GM18526 (cell line): ENCODE data around the gene PRDM12.

Experiments used
- POLR2A ChIP-seq: IDR thresholded peaks from 3 replicates; pipeline ENCODE4 v1.6.1; 2011; ENCODE audit not compliant: insufficient read length; ENCODE audit errors: extremely low read depth

PRDM12 gene

DNA sequence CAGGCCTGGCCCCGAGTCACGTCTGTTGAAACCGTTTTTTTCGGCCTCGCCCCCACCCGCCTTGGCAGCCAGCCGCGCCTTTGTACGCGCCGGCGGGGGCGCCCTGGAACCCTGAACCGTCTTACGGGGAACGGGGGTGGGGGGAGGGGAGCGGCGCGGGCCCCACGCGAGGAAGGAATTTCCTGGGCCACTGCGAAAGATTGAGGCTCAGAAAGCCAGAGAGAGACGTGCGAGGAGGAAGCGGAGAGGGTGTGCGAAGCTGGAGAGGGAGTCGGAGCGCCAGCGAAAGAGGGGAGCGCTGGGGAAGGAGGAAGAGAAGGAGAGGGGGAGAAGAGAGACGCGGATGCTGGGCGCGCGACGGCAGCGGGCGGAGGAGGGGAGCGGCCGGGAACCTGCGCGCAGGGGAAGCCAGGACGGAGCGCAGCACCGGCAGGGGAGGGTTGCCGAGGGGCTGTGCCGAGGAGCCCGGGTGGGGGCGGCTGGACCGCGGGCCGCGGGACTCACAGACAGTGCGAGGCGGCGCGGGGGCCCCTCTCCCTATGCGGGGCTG lies 4.6 kb upstream of the PRDM12 start:
- TF ChIP-seq POLR2A, result no peak

DNA sequence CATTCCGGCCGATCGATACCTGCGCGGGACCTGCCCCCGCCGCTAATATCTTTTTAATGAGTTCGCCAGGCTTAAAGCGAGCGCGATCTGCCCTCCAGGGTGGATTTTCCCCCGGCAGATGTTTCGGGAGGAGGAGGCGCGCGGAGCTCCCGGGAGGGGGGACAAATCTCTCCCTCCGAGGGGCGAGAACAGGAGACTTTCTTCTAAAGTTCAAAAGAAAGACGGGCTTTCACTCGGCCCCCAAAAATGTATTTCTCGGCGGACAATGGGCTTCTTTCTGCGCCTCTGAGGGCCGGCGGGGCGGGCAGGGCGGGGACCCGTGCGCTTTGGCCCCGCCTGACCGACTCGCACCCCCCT lies 4.1 kb upstream of the PRDM12 start:
- TF ChIP-seq POLR2A, result no peak

DNA sequence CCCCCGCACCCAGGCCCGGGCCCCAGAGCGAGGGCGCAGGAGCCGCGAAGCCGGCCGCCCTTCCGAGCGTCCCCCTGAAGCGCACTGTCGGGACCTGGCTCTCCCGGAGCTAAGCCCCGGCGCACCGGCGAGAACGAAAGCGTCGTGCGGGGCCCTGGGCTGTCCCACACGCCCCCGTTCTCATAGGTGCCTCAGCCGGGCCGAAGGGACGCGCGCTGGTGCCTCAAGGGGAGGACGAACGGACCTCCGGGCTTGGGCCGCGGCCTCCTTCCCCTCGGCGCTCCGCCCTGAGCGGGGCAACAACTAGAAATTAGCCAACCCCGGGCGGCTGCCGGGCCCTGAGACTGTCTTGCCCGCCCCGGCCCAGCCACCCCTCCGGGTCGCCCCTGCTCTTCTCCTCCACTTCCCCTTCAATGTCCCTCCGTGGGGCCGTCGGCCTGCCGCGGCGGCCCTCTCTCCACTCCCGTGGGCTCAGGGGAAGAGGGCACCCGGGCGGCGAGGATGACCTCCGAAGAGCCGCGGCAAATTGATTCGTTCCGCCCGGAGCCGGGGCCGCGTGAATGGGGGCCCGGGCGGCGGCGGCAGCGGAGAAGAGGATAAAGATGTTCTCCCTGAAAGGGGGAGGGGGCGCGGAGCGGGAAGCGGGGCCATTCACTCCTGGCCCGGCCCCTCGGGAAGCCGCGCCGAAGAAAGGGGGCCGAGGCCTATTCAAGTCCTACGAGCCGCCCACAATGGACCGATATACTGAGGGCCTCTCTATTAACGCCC lies 3.5 kb upstream of the PRDM12 start:
- no peak for TF ChIP-seq POLR2A

DNA sequence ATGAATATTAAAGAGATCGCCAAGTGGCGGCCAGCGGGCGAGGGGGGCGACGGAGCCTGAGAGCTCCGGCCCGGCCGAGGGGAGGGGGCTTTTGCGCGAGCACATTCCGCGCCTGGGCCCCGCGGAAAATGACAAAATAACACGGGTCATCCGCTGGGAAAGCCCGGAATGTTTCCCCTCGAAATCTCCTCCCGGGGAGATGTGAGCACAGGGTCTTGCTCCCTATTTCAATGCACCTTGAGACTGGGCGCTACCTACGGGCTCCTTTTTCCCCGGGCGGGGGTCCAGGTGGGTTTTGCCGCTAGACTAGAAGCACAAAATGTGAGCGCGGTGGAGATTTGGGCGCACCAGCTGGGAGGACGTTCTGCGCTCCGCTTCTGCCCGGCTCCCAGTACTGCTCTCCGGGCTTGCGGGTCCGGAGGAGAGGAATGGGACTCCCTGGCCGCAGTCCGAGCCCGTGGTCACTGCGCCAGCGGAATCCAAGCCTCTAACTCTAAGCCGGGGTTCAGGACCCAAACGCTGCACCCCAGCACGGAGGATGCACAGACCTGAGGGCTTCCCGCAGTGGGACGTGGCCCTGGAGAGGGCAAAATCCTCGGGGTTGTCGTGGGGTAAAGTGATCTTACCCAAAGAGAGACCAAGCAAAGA lies 2.8 kb upstream of the PRDM12 start:
- TF ChIP-seq POLR2A, result no peak

DNA sequence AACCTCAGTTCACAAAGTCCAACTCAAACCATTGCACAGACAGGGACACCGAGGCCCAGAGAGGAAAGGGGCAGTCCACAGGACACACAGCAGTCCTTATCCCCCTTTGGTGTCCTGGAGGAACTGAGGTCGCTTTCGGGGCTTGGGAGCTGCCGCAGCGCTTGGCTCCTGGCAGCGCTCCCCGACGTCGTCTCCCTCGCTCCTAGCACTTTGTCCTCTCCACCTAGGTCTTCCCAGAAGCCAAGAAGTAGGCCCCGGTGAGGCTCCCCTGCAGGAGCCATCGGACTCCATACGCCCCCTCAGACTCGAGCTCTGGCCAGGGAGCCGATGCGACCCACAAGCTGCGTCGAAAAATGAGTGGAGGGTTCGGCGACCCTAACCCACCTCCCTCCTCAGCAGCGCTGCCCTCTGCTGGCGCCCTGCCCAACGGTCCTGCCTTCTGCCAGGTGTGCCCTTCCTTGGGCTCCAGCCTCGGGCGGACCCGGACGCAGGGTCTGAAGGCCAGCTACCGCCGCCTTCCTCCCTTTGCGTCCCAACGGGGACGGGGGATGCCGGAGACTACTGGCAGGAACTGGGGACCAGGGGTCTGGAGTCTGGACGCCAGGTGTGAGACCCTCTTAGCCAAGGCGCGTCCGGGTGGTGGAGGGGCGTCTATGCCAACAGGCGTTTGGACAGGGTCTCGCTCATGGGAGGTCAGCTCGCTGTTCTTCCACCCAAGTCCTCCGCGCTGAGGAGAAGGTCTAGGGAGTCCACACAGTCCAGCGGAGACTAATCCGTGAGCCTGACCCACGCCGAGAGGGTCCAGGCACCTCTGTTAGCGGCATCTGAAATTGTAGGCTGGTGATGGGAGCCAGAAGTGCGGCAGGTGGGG lies 2.1 kb upstream of the PRDM12 start:
- TF ChIP-seq POLR2A, result no peak

DNA sequence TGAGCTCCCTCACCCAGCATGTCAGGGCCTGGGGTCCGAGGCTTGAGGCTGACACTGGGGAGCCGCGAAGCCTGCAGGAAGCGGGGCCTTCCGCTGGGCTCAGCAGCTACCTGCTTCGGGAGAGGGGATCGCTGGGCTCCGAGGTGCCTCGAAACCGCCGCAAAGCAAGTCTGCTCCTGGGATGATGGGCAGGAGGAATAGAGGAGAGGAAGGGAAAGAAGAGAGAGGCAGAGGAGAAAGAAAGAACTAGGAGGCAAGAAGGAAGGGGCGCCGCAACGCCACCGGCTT lies 1.5 kb upstream of the PRDM12 start:
- no peak for TF ChIP-seq POLR2A

DNA sequence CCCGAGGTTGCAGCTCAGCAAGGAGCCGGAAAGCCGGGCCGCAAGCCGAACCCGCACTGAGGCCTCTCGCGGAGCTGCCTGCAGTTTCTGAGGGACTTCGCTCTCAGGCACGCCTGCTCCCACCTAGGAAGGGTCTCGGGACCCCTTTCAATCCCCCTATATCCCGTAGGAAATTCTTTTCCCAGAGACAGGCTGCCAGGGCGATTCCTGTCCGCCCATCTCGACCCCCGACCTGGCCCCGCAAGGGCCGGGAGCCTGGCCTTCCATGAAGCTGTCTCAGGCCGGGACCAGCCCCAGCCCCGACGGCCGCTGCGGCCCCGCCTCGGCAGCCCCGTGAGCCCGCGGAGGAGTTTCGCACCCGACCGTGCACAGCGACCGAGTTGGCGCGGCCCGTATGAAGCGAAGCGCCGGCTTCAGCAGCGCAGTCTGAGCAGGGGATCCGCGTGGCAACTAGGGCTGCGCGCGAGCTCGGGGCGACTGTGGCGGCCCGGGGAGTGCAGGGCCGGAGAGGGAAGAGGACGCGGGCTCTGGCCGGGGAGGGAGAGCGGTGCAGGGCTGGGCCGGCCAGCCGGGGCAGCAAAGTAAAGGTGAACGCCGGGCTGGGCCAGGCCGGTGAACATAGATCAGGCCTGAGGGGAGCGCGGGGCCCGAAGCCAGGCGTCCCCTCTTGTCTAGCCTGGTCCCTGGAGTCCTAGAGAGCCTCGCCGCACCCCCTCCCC lies 977 bp upstream of the PRDM12 start:
- no peak for TF ChIP-seq POLR2A

DNA sequence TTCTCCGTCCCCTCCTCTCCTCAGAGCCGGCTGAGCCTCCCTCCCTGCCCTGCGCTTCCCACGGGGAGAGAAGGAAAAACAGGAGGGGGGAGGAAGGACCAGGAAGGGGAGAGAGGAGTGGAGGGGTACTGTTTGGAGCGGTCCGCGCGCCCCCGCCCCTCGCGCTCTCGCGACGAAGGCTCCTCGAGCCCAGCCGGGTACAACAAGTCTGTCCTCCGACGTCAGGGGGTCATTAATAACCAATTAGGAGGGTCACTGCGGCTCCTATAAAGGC lies 480 bp upstream of the PRDM12 start:
- no peak for TF ChIP-seq POLR2A

DNA sequence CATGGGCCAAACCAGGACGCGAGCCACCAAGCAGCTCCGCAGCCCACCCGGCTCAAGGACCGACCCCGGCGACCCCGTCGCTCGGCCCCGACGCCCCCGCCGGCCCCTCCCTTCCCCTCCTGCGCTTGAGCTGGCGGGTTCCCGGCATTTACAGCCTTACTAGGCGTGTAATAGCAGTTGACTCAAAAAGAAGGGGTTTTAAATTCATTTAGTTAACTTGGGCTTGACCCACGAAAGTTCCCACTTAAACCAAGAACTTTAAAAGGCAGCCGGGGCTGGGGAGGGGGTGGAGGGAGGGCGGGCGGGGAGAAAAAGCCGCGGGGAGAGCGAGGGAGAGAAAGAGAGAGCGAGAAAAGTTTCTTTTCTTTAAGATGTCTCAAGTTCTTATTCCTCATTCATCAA lies 636 bp downstream of the PRDM12 start:
- TF ChIP-seq POLR2A, result no peak

DNA sequence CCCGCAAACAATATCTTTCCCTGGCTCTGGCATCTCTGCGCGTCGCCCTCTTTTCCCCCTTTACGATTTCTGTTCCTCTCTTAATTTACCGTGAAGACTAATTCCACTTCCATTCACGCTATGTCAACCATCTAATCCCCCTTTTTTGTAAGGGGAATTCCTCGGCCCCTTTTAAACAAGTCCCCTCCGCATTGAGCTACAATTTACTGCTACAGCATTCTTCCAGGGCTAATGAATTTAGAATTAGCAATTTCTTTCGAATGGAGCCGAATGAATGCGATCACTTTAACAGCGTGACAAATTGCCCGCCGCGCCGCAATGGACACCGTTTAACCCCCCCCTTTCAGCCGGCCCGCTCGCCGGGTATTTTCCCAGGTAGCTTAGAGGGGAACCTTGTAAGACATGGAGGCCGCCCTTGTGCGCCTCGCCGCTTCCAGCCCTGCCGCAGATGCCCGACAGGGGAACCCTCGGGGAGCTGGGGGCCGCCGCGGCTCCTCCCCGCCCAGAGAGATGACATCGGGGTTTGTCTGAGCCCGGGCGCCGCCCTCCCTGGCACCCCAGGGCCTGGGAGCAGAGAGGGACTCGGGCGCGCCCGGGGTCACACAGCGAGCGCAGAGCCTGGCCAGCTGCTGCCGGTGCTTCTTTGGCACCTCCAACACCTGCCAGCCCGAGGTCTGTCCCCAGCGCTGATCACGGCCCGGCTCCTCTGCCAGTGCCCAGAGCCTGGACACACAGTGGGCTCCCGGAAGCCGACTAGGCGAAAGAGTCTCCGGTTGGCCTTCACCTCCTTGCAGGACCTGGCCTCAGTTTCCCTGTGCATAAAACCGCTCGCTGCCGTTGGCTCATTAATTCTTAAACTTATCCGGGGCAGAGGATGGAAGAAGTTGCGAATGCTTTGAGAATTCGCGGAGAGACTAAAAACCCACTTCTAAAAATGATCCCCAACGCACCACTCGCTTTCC lies 1.3 kb downstream of the PRDM12 start:
- no peak for TF ChIP-seq POLR2A

DNA sequence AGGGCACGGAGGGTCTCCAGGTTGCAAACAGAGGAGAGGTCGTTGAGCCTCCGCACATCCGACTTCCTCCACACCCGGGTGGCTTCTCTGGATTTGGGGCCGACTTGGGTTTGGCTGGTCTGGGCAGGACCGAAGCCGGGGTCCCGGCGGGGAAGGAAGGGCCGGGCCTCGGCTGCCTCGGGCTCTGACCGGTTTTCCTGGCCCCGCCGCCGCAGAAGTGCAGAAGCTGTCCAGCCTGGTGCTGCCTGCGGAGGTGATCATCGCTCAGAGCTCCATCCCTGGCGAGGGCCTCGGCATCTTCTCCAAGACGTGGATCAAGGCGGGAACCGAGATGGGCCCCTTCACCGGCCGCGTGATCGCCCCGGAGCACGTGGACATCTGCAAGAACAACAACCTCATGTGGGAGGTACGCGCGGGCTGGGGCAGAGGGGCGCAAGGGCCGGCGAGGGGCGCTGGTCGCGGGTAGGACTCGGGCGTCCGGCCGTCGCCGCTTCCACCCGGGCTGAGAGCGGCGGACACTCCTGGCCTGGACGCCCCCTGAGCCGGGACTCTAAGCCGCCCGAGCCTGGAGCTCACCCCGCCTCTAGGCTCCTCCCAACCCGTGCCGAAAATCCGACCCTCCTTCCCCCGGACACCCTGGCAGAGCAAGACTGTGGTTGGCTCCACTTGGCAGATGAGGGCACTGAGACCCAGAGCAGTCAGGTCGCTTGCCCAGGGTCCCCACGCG lies 2.2 kb downstream of the PRDM12 start:
- no peak for TF ChIP-seq POLR2A

DNA sequence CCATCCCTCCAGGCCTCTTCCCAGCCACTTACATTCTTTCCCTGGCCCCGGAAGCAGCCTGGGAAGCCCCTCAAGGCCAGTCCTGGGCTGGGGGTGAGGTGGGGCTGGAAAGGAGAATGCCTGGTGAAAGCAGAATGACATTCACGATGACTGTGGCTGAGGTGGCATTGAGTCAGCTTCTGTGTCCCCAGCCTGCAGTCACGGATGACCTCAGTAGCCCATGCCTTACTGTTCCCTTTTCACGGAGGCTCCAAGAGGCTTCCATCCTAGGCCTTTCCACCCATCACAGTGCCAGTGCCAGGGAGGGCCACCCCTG lies 2.7 kb downstream of the PRDM12 start:
- TF ChIP-seq POLR2A, result no peak

DNA sequence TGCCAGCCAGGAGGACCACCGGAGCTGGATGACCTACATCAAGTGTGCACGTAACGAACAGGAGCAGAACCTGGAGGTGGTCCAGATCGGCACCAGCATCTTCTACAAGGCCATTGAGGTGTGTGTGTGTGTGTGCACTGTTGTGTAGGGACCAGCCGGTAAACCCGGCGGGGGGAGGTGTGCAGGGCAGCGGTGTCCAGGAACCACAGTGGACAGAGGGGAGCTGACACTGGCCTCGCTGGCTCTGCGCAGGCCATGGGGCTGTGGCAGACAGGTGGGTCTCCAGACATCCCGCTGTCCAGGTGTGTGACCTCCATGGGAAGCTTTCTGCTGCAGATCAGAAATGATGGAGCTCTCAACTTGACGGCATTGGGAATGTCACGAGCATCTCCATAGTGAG lies 3.8 kb downstream of the PRDM12 start:
- TF ChIP-seq POLR2A, result no peak

DNA sequence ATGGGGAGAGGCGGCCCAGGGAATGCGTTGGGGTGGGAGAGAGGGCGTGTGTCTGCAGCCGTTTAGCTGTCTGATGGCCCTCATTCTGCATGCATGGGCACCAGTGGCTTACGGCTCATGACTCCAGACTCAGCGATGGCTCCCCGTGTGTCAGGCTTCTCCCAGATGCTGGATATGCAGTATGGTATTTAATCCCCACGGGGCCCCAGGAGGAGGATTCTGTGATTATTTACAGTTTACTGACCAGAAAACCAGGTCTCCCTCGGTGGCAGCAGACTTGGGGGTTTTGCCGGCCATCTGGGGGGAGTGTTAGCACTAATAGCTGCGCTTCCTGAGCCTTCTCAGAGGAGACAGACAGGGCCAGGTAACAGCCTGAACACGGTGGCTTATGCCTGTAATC lies 4.3 kb downstream of the PRDM12 start:
- TF ChIP-seq POLR2A, result no peak
